Tibial artery (tissue), 4 donors: ENCODE results near the gene EIF1B.

ENCODE experiments used
- DNase-seq, 2 donors: peaks; one replicate each; pipeline ENCODE4 v3.0.0-alpha.2; 2019
- H3K27ac ChIP-seq, 2 donors: fragments of 200-600 bp; sonication (generic) in 1 of 2; 1 replicate in 1 of 2; 2 replicates in 1 of 2; pipeline ENCODE4 v1.5.1; 2018 to 2019; ENCODE audit warnings: mild to moderate bottlenecking in 1 of 2
- H3K27me3 ChIP-seq, 2 donors: fragments of 200-600 bp; sonication (generic) in 1 of 2; one replicate each; pipeline versions ENCODE4 v1.5.1 to v1.6.0; 2016 to 2019
- H3K36me3 ChIP-seq, 3 donors: fragments of 200-600 bp; sonication (generic) in 2 of 3; one replicate each; pipeline ENCODE4 v1.5.1; 2016 to 2019; ENCODE audit warnings: mild to moderate bottlenecking in 2 of 3
- H3K4me1 ChIP-seq, 4 donors: fragments of 200-600 bp; sonication (generic) in 2 of 4; 1 replicate in 3 of 4; 2 replicates in 1 of 4; pipeline ENCODE4 v1.5.1; 2016 to 2019
- H3K4me3 ChIP-seq, 2 donors: fragments of 200-600 bp; sonication (generic) in 1 of 2; 1 replicate in 1 of 2; 2 replicates in 1 of 2; pipeline ENCODE4 v1.5.1; 2018 to 2019; ENCODE audit warnings: mild to moderate bottlenecking in 2 of 2
- H3K9me3 ChIP-seq, 3 donors: fragments of 200-600 bp; sonication (generic) in 1 of 3; one replicate each; pipeline ENCODE4 v1.5.1; 2016 to 2019
- intact Hi-C: fragments of 100-400 bp; cut with DNase I; formaldehyde crosslinking; loops from one replicate; pipeline ENCODE4 v1.15.0; 2023; ENCODE audit warnings: low total_unique reads
- TF ChIP-seq, protein P1 (sequence below), 2 experiments: fragments of 200-600 bp in 1 of 2; fragments of 450-650 bp in 1 of 2; IDR thresholded peaks; one replicate each; pipeline ENCODE4 v1.5.1; 2017 to 2019; ENCODE audit warnings: antibody characterized with exemption in 2 of 2, mild to moderate bottlenecking in 1 of 2, moderate library complexity in 1 of 2

Gene EIF1B

DNA sequence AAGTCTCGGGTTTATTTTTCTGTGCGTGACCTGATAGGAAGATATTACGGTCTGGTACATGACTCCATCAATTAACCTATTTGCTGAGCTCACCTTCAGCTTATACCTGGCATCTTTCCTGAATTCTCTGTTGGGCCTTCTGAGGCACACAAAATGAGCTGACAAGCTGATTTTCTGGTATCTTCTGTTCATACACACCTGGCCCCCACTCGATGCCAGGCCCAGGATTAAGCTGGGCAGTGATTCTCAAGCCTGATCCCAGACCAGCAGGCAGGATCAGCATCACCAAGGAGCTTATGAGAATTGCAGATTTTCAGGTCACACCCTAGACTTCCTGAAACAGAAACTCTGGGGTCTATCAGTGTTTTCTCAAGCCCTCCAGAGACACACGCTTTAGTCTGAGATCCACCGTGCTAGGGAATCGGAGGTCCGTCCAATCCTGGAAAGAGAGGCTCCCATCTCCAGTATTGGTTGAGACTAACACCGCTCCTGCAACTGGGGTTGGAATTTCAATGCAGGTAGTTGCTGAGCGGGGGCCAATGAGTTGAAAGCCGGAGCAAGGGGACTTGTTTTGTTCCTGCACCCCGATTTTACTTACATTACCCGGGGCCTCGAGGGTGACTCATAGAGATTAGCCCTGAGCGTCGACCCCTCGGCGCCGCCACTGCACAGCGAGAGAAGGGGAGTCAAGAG lies 636 bp upstream of the EIF1B start:
- no peaks in the 10 kb centered on the region for H3K9me3 ChIP-seq
- H3K27ac ChIP-seq: peak overlapping the region; percentile 96 to 97
- peaks cover 12 to 28% (median 17%) of the 10 kb centered on the region in 3 donors for H3K36me3 ChIP-seq
- TF ChIP-seq, protein P1, sequence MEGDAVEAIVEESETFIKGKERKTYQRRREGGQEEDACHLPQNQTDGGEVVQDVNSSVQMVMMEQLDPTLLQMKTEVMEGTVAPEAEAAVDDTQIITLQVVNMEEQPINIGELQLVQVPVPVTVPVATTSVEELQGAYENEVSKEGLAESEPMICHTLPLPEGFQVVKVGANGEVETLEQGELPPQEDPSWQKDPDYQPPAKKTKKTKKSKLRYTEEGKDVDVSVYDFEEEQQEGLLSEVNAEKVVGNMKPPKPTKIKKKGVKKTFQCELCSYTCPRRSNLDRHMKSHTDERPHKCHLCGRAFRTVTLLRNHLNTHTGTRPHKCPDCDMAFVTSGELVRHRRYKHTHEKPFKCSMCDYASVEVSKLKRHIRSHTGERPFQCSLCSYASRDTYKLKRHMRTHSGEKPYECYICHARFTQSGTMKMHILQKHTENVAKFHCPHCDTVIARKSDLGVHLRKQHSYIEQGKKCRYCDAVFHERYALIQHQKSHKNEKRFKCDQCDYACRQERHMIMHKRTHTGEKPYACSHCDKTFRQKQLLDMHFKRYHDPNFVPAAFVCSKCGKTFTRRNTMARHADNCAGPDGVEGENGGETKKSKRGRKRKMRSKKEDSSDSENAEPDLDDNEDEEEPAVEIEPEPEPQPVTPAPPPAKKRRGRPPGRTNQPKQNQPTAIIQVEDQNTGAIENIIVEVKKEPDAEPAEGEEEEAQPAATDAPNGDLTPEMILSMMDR (IDR thresholded peaks at IDR 0.05): no peak
- intact Hi-C loops: no loop called here
- no peaks in the 10 kb centered on the region for H3K27me3 ChIP-seq
- DNase-seq: no peak
- peak overlapping the region; percentile 88 to 96 for H3K4me3 ChIP-seq
- H3K4me1 ChIP-seq: peaks cover 0 to 31% (median 13%) of the 10 kb centered on the region in 4 donors

DNA sequence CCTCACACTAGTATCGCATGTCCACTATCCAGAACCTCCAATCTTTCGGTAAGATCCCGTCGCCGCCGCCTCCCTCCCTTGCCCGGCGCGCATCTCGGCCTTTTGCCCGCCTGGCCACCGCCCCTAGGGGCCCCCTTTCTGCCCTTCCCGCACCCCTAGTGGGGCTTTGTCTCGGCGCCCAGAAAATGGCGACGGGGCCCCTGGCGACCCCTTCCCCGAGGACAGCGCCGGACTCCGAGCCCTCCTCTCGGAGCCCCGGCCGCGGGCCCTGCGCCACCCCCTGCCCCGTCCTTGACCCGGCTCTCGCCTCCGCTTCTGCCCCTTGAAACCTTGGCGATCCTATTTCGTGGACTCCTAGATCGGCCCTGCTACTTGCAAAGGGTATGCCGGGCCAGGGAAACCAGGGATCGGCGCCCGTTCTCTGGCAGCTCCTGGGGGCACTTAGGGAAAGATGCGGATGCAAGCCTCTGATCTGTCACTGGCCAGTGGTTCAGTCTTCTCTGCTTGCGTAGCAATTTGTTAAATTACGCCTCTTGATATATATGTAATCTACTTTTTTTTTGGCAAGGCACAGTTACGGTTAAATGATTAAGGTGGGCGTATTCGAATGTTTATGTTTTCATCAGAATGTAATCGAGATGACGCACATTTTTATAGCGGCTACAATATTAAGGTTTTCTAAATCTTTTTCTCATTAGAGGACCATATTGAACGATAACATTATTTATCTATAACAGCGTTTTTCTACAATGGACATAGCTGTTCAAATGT lies 603 bp downstream of the EIF1B start:
- Histone ChIP-seq H3K4me1 (peaks cover 0 to 41% (median 13%) of the 10 kb centered on the region in 4 donors), H3K27me3 (no peaks in the 10 kb centered on the region), H3K9me3 (no peaks in the 10 kb centered on the region), H3K4me3 (peak overlapping the region; percentile 88 to 96), H3K27ac (peak overlapping the region; percentile 96 to 97), H3K36me3 (peaks cover 17 to 28% (median 21%) of the 10 kb centered on the region in 3 donors)
- TF ChIP-seq, protein P1 (IDR thresholded peaks at IDR 0.05): no peak
- intact Hi-C loops: loop anchor here (5.0 kb wide), 1 partner anchor 147 kb away; the partner anchor contains the start of gene RPL14
- DNase-seq: peak; percentile 33 to 76

DNA sequence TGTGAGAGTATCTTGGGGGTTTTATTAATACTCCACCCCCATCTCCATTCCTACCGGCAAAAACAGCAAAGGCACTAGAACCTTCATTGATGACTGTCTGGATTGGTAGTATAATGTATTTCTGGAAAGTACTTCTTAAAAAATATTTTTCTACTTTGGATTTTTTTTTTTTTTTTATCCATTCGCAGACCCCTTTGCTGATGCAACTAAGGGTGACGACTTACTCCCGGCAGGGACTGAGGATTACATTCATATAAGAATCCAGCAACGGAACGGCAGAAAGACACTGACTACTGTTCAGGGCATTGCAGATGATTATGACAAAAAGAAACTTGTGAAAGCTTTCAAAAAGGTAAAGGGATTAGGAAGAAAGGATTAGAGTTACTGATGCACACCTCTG lies 1.2 kb downstream of the EIF1B start:
- intact Hi-C loops: loop anchor here (5.0 kb wide), 1 partner anchor 147 kb away; the partner anchor contains the start of gene RPL14
- H3K27me3 ChIP-seq: no peaks in the 10 kb centered on the region
- no peaks in the 10 kb centered on the region for H3K9me3 ChIP-seq
- H3K4me1 ChIP-seq: peaks cover 0 to 41% (median 13%) of the 10 kb centered on the region in 4 donors
- peaks cover 22 to 28% (median 23%) of the 10 kb centered on the region in 3 donors for H3K36me3 ChIP-seq
- DNase-seq: no peak
- peak overlapping the region; percentile 88 to 96 for H3K4me3 ChIP-seq
- TF ChIP-seq, protein P1 (IDR thresholded peaks at IDR 0.05): no peak
- peak overlapping the region; percentile 96 to 97 for H3K27ac ChIP-seq

DNA sequence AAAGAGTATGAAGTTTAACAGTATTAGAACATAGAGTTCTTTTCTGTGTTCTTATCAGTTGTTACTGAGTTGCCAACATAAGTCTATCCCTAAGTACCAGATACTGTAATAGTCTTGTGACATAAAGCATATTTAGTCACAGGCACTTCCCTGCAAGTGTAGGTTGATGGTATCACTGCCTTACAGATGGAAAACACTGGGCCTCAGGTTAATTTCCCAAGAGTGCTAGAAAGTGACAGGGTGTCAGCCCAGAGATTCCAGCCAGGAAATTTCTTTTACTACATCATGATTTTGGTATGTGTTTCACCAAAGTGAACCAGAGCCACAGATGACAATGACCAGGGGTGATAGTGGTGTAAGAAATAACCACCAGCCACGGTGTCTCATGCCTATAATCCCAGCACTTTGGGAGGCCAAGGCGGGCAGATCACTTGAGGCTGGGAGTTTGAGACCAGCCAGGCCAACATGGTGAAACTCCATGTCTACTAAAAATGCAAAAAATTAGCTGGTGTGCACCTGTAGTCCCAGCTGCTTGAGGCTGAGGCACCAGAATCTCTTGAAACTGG lies 3.2 kb downstream of the EIF1B start:
- Histone ChIP-seq H3K36me3 (peaks cover 27 to 32% (median 28%) of the 10 kb centered on the region in 3 donors), H3K9me3 (no peaks in the 10 kb centered on the region), H3K4me1 (peaks cover 0 to 41% (median 13%) of the 10 kb centered on the region in 4 donors), H3K4me3 (no peak overlapping the region), H3K27me3 (no peaks in the 10 kb centered on the region), H3K27ac (peak overlapping the region in 1 of 2 donors; percentile 96)
- no peak for DNase-seq
- intact Hi-C loops: loop anchor here (5.0 kb wide), 1 partner anchor 145 kb away; the partner anchor contains the start of gene RPL14
- TF ChIP-seq, protein P1 (IDR thresholded peaks at IDR 0.05): no peak
